H1 (cell line): Measurements from ENCODE around the gene FCER2.

Source experiments
- KDM1A ChIP-seq: fragments of 200-600, 300-600 bp; sonication (generic); IDR thresholded peaks from 2 replicates; pipeline ENCODE4 v1.7.1; 2016; ENCODE audit warnings: mild to moderate bottlenecking, low read length, borderline replicate concordance
- SP1 ChIP-seq: IDR thresholded peaks from 2 replicates; pipeline ENCODE4 v1.6.1; 2011; ENCODE audit warnings: low read depth, low read length
- SP4 ChIP-seq: IDR thresholded peaks from 2 replicates; pipeline ENCODE4 v1.6.1; 2012; ENCODE audit warnings: low read length, inconsistent platforms
- YY1 ChIP-seq: IDR thresholded peaks from 2 replicates; pipeline ENCODE4 v1.6.1; 2011; ENCODE audit warnings: low read depth, mild to moderate bottlenecking, low read length

GRCh38 chr19:7710616-7711015 lies 8.7 kb upstream of the FCER2 start:
- TF ChIP-seq SP4, result no peak
- TF ChIP-seq SP1, result no peak
- no peak for TF ChIP-seq KDM1A
- no peak for TF ChIP-seq YY1
